HepG2 (cell line): Measurements from ENCODE around the gene PLXDC2. TPM values are rescaled to one million over a fixed set of nuclear protein-coding genes. Genes with fewer than 3 reads are reported as not detected.

Experiments
- BATF2 ChIP-seq: sonication (generic); formaldehyde crosslinking; IDR thresholded peaks from 2 replicates; pipeline ENCODE4 v1.8.0; 2022; ENCODE audit warnings: mild to moderate bottlenecking, missing genetic modification reagents, moderate library complexity
- FLYWCH1 ChIP-seq: sonication (generic); formaldehyde crosslinking; IDR thresholded peaks from 2 replicates; pipeline ENCODE4 v1.8.1; 2023; ENCODE audit warnings: mild to moderate bottlenecking, missing genetic modification reagents
- HNF4A ChIP-seq: sonication (generic); formaldehyde crosslinking; IDR thresholded peaks from 2 replicates; pipeline ENCODE4 v1.4.0; 2020; ENCODE audit warnings: missing genetic modification reagents
- ISX ChIP-seq: sonication (generic); formaldehyde crosslinking; conservative IDR thresholded peaks from 2 replicates; pipeline ENCODE4 v1.5.0; 2020; ENCODE audit warnings: missing genetic modification reagents
- KDM4B ChIP-seq: sonication (generic); formaldehyde crosslinking; IDR thresholded peaks from 2 replicates; pipeline ENCODE4 v1.4.0; 2020; ENCODE audit warnings: missing genetic modification reagents
- LCORL ChIP-seq, 2 experiments: fragments of 450-650 bp in 1 of 2; sonication (generic) in 1 of 2; formaldehyde crosslinking in 1 of 2; IDR thresholded peaks; 2 replicates each; pipeline versions ENCODE4 v1.5.0 to v1.6.1; 2017 to 2020; ENCODE audit warnings: antibody characterized with exemption in 1 of 2, missing genetic modification reagents in 1 of 2
- NR0B2 ChIP-seq: sonication (generic); formaldehyde crosslinking; IDR thresholded peaks from 2 replicates; pipeline ENCODE4 v1.4.0; 2020; ENCODE audit warnings: mild to moderate bottlenecking, missing genetic modification reagents
- RXRB ChIP-seq: IDR thresholded peaks from 2 replicates; pipeline ENCODE4 v1.6.1; 2016; ENCODE audit warnings: borderline replicate concordance, missing genetic modification reagents, missing compliant biosample characterization
- SSRP1 ChIP-seq: IDR thresholded peaks from 2 replicates; pipeline ENCODE4 v1.6.1; 2016; ENCODE audit warnings: control low read depth
- ZBTB21 ChIP-seq: sonication (generic); formaldehyde crosslinking; IDR thresholded peaks from 2 replicates; pipeline ENCODE4 v1.4.0; 2020; ENCODE audit warnings: missing genetic modification reagents
- ZBTB25 ChIP-seq: IDR thresholded peaks from 2 replicates; pipeline ENCODE4 v1.6.1; 2018; ENCODE audit warnings: missing genetic modification reagents
- ZBTB46 ChIP-seq: sonication (generic); formaldehyde crosslinking; IDR thresholded peaks from 2 replicates; pipeline ENCODE4 v1.4.0; 2020; ENCODE audit warnings: mild to moderate bottlenecking, missing genetic modification reagents, borderline replicate concordance
- ZBTB7B ChIP-seq: sonication (generic); formaldehyde crosslinking; IDR thresholded peaks from 2 replicates; pipeline ENCODE4 v1.4.0; 2020; ENCODE audit warnings: missing genetic modification reagents
- ZNF24 ChIP-seq: fragments of 450-650 bp; IDR thresholded peaks from 2 replicates; pipeline ENCODE4 v1.6.1; 2017; ENCODE audit warnings: antibody characterized with exemption, mild to moderate bottlenecking
- ZNF572 ChIP-seq: sonication (generic); formaldehyde crosslinking; IDR thresholded peaks from 2 replicates; pipeline ENCODE4 v1.5.1; 2020; ENCODE audit warnings: mild to moderate bottlenecking, missing genetic modification reagents
- ZNF780A ChIP-seq: sonication (generic); formaldehyde crosslinking; IDR thresholded peaks from 2 replicates; pipeline ENCODE4 v1.8.0; 2022; ENCODE audit warnings: mild to moderate bottlenecking, missing genetic modification reagents, moderate library complexity
- ZSCAN30 ChIP-seq: sonication (generic); formaldehyde crosslinking; IDR thresholded peaks from 2 replicates; pipeline ENCODE4 v1.5.0; 2020; ENCODE audit warnings: mild to moderate bottlenecking, missing genetic modification reagents
- polyA plus RNA-seq, 8 experiments: library from polyadenylated mRNA; depleted of rRNA in 3 of 8; stranded (reverse) in 7 of 8; unstranded in 1 of 8; fragments of >200 nt; fragmentation: Illumina TruSeq in 4 of 8; extraction: Trizol in 4 of 8; gene quantifications; 2 replicates each; pipeline versions ENCODE4 v1.2.1 to v1.2.3, GENCODE V29; 2011 to 2016; ENCODE audit warnings: low read depth in 4 of 8, missing spikeins in 1 of 8, mixed read lengths in 1 of 8; ENCODE audit not compliant: insufficient read depth in 1 of 8
- total RNA-seq, 5 experiments: library from RNA; depleted of rRNA; stranded (reverse); fragments of >200 nt; fragmentation: Illumina TruSeq; extraction: Trizol; gene quantifications; 2 replicates each; pipeline ENCODE4 v1.2.3, GENCODE V29; 2016; ENCODE audit warnings: low read depth in 1 of 5
- TF ChIP-seq, protein P1 (sequence below): sonication (generic); formaldehyde crosslinking; IDR thresholded peaks from 2 replicates; pipeline ENCODE4 v1.8.1; 2023; ENCODE audit warnings: missing genetic modification reagents, inconsistent platforms, borderline replicate concordance
- TF ChIP-seq, protein P2 (sequence below): sonication (generic); formaldehyde crosslinking; IDR thresholded peaks from 2 replicates; pipeline ENCODE4 v1.5.0; 2020; ENCODE audit warnings: mild to moderate bottlenecking, missing genetic modification reagents
- TF ChIP-seq, protein P3 (sequence below): sonication (generic); formaldehyde crosslinking; IDR thresholded peaks from 2 replicates; pipeline ENCODE4 v1.4.0; 2020; ENCODE audit warnings: missing genetic modification reagents

PLXDC2 gene
- total and polyA plus RNA-seq, 2 of the 13 experiments (the other 11 are each of a cell fraction or from before 2014, with no cell fraction given) = 2.1 to 2.4 TPM

GRCh38 chr10:19782430-19783089, 33.7 kb upstream of the PLXDC2 start (continued):
- TF ChIP-seq, protein P1, sequence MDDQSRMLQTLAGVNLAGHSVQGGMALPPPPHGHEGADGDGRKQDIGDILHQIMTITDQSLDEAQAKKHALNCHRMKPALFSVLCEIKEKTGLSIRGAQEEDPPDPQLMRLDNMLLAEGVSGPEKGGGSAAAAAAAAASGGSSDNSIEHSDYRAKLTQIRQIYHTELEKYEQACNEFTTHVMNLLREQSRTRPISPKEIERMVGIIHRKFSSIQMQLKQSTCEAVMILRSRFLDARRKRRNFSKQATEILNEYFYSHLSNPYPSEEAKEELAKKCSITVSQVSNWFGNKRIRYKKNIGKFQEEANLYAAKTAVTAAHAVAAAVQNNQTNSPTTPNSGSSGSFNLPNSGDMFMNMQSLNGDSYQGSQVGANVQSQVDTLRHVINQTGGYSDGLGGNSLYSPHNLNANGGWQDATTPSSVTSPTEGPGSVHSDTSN (CRISPR knock-in tag) = no peak
- TF ChIP-seq SSRP1 (CRISPR knock-in tag) (no peak), FLYWCH1 (CRISPR knock-in tag) (no peak), ZNF780A (CRISPR knock-in tag) (no peak), ZSCAN30 (CRISPR knock-in tag) (no peak), ZBTB25 (no peak), NR0B2 (CRISPR knock-in tag) (no peak), ZNF24 (peak; percentile 57; the same call in 1 of the 2 replicates), ISX (CRISPR knock-in tag) (no peak), ZBTB46 (CRISPR knock-in tag) (no peak), BATF2 (CRISPR knock-in tag) (no peak), RXRB (peak; percentile 88), HNF4A (peak; percentile 83), ZBTB7B (peak; percentile 54; the same call in 1 of the 2 replicates), ZNF572 (no peak), KDM4B (CRISPR knock-in tag) (no peak), ZBTB21 (CRISPR knock-in tag) (no peak), LCORL (IDR thresholded peaks at IDR 0.05) (no peak), LCORL (CRISPR knock-in tag; IDR thresholded peaks at IDR 0.05) (peak; percentile 79; the same call in 1 of the 2 replicates)
- TF ChIP-seq, protein P2, sequence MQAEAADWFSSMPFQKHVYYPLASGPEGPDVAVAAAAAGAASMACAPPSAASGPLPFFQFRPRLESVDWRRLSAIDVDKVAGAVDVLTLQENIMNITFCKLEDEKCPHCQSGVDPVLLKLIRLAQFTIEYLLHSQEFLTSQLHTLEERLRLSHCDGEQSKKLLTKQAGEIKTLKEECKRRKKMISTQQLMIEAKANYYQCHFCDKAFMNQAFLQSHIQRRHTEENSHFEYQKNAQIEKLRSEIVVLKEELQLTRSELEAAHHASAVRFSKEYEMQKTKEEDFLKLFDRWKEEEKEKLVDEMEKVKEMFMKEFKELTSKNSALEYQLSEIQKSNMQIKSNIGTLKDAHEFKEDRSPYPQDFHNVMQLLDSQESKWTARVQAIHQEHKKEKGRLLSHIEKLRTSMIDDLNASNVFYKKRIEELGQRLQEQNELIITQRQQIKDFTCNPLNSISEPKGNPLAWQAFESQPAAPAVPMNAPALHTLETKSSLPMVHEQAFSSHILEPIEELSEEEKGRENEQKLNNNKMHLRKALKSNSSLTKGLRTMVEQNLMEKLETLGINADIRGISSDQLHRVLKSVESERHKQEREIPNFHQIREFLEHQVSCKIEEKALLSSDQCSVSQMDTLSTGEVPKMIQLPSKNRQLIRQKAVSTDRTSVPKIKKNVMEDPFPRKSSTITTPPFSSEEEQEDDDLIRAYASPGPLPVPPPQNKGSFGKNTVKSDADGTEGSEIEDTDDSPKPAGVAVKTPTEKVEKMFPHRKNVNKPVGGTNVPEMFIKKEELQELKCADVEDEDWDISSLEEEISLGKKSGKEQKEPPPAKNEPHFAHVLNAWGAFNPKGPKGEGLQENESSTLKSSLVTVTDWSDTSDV (CRISPR knock-in tag) = no peak
- TF ChIP-seq, protein P3, sequence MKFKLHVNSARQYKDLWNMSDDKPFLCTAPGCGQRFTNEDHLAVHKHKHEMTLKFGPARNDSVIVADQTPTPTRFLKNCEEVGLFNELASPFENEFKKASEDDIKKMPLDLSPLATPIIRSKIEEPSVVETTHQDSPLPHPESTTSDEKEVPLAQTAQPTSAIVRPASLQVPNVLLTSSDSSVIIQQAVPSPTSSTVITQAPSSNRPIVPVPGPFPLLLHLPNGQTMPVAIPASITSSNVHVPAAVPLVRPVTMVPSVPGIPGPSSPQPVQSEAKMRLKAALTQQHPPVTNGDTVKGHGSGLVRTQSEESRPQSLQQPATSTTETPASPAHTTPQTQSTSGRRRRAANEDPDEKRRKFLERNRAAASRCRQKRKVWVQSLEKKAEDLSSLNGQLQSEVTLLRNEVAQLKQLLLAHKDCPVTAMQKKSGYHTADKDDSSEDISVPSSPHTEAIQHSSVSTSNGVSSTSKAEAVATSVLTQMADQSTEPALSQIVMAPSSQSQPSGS (CRISPR knock-in tag) = 0 out of 2 replicates have a peak, but pooled peaks have one; percentile 20
